GM03348 (cell line): Measurements from ENCODE around the gene TBC1D22A.
A peak's percentile ranks its signal among the peaks of the same experiment; 100 is the strongest.
"Not testable (repeated sequence)": the region's sequence is repeated elsewhere in the genome, so short reads cannot be mapped to it uniquely, and the experiment has no call there.

Experiments
- DNase-seq: peaks from one replicate; pipeline ENCODE4 v3.0.0; 2012; ENCODE audit warnings: low spot score

TBC1D22A gene

GRCh38 chr22:47046411-47047065, 284.1 kb downstream of the TBC1D22A start:
- no peak for DNase-seq

- no peak for DNase-seq
Observed at GRCh38 chr22:47047321-47048122, 285.1 kb downstream of the TBC1D22A start.

- DNase-seq = no peak
Observed at GRCh38 chr22:47048123-47049077, 285.9 kb downstream of the TBC1D22A start.

GRCh38 chr22:47049078-47049624, 286.7 kb downstream of the TBC1D22A start:
- DNase-seq = no peak

GRCh38 chr22:47049736-47050400, 287.4 kb downstream of the TBC1D22A start:
- not testable (repeated sequence) for DNase-seq

- DNase-seq = no peak
Observed at GRCh38 chr22:47050401-47051051, 288.1 kb downstream of the TBC1D22A start.

- DNase-seq = no peak
Observed at GRCh38 chr22:47051441-47052071, 289.1 kb downstream of the TBC1D22A start.

GRCh38 chr22:47052236-47053012, 290.0 kb downstream of the TBC1D22A start:
- DNase-seq = no peak

GRCh38 chr22:47053013-47053725, 290.7 kb downstream of the TBC1D22A start:
- DNase-seq = no peak

GRCh38 chr22:47053726-47054141, 291.3 kb downstream of the TBC1D22A start:
- DNase-seq = peak; percentile 53

- DNase-seq = no peak
Observed at GRCh38 chr22:47054231-47055072, 292.0 kb downstream of the TBC1D22A start.

GRCh38 chr22:47055073-47055355, 292.6 kb downstream of the TBC1D22A start:
- DNase-seq = no peak

GRCh38 chr22:47055461-47055860, 293.0 kb downstream of the TBC1D22A start:
- DNase-seq = no peak

- no peak for DNase-seq
Observed at GRCh38 chr22:47055921-47056320, 293.5 kb downstream of the TBC1D22A start.

GRCh38 chr22:47056361-47056760, 293.9 kb downstream of the TBC1D22A start:
- no peak for DNase-seq

GRCh38 chr22:47056776-47057470, 294.5 kb downstream of the TBC1D22A start:
- no peak for DNase-seq

GRCh38 chr22:47057916-47058585, 295.6 kb downstream of the TBC1D22A start:
- no peak for DNase-seq
